NCI-H2081 (cell line): Measurements from ENCODE around the gene MICA.
"Not testable (repeated sequence)": the region's sequence is repeated elsewhere in the genome, so short reads cannot be mapped to it uniquely, and the experiment has no call there.

Source experiments
- DNase-seq, 2 experiments: peaks; one replicate each; lab custom pipeline; 2025; lab: John Stamatoyannopoulos, UW

Gene MICA

GRCh38 chr6:31383149-31383548 lies 20.2 kb upstream of the MICA start:
- no peak for DNase-seq

- DNase-seq, result no peak
Observed at GRCh38 chr6:31385041-31385440, 18.4 kb upstream of the MICA start.

GRCh38 chr6:31386099-31386498 lies 17.3 kb upstream of the MICA start:
- DNase-seq, result no peak

- DNase-seq, result no peak
Observed at GRCh38 chr6:31386977-31387376, 16.4 kb upstream of the MICA start.

- DNase-seq, result not testable (repeated sequence)
Observed at GRCh38 chr6:31388916-31389801, 14.2 kb upstream of the MICA start.

- DNase-seq, result not testable (repeated sequence)
Observed at GRCh38 chr6:31389802-31390132, 13.6 kb upstream of the MICA start.

- no peak for DNase-seq
Observed at GRCh38 chr6:31393932-31394331, 9.5 kb upstream of the MICA start.

- no peak for DNase-seq
Observed at GRCh38 chr6:31394381-31394780, 9.0 kb upstream of the MICA start.

GRCh38 chr6:31395832-31396231 lies 7.6 kb upstream of the MICA start:
- DNase-seq, result no peak

GRCh38 chr6:31396422-31397152 lies 6.8 kb upstream of the MICA start:
- DNase-seq, result peak; percentile 72 to 75

GRCh38 chr6:31397153-31397499 lies 6.3 kb upstream of the MICA start:
- not testable (repeated sequence) for DNase-seq

GRCh38 chr6:31397901-31398525 lies 5.4 kb upstream of the MICA start:
- peak; percentile 1 to 35 for DNase-seq

GRCh38 chr6:31399589-31400466 lies 3.6 kb upstream of the MICA start:
- DNase-seq, result peak; percentile 18 to 57

- DNase-seq, result no peak
Observed at GRCh38 chr6:31400467-31401289, 2.7 kb upstream of the MICA start.

GRCh38 chr6:31401403-31401802 lies 2.0 kb upstream of the MICA start:
- DNase-seq, result no peak

- DNase-seq, result no peak
Observed at GRCh38 chr6:31402324-31403282, 792 bp upstream of the MICA start.

GRCh38 chr6:31404061-31404364 lies 618 bp downstream of the MICA start:
- not testable (repeated sequence) for DNase-seq

- no peak for DNase-seq
Observed at GRCh38 chr6:31405996-31406395, 2.6 kb downstream of the MICA start.

GRCh38 chr6:31407699-31408098 lies 4.3 kb downstream of the MICA start:
- DNase-seq, result no peak

GRCh38 chr6:31412506-31412905 lies 9.1 kb downstream of the MICA start:
- no peak for DNase-seq
